Activated CD8-positive, alpha-beta memory T cell treated with anti-CD3 and anti-CD28 coated beads for 36 hours (primary cell): ENCODE measurements around the gene CDK5. TPM values are rescaled to one million over a fixed set of nuclear protein-coding genes. Genes with fewer than 3 reads are reported as not detected.

Experiments used
- CTCF ChIA-PET: fragments of 350-600 bp; sonication (Branson Sonifier 250); formaldehyde crosslinking; loops from one replicate; lab custom pipeline; 2021; ENCODE audit warnings: antibody characterized with exemption; lab: Charles Lee
- POLR2A ChIA-PET: fragments of 350-600 bp; sonication (Branson Sonifier 250); formaldehyde crosslinking; loops from one replicate; lab custom pipeline; 2021; ENCODE audit warnings: antibody characterized with exemption; lab: Charles Lee
- total RNA-seq, 2 experiments: library from RNA; stranded (reverse); gene quantifications; one replicate each; pipeline ENCODE4 v1.2.3, GENCODE V29; 2021

The CDK5 gene
- total RNA-seq, 2 experiments from 2014 or later, result 19.0 to 21.2 TPM

DNA sequence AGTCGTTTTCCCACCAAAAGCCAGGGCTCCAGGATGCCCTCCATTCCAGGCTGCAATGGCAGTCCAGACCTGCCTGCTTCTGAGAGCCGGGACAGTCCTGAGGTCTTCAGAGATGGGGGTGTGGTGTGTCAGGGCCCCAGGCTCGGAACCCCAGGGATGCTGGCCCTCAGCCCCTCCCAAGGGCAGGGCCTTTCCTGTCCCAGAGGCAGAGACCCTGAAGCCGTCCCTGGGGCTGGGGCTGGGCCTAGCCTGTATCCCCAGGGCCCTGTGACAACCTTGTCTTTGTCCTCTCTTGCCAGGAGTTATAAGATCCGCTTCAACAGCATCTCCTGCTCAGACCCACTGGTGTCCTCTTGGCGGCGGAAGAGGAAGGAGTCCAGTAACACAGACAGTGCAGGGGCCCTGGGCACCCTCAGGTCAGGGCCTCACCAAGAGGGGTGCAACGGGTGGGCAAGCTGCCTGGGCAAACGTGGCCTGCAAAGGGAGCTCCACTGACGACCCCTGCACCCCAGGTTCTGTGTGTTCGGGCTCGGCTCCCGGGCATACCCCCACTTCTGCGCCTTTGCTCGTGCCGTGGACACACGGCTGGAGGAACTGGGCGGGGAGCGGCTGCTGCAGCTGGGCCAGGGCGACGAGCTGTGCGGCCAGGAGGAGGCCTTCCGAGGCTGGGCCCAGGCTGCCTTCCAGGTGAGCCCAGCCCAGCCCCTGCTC lies 51.0 kb downstream of the CDK5 start:
- ChIA-PET POLR2A (no interaction called here), CTCF (interaction anchor here (1.3 to 4.4 kb wide), 2 partner anchors 12 to 44 kb away, joined by 4 to 38 read pairs; no protein-coding TSS in a partner anchor)

DNA sequence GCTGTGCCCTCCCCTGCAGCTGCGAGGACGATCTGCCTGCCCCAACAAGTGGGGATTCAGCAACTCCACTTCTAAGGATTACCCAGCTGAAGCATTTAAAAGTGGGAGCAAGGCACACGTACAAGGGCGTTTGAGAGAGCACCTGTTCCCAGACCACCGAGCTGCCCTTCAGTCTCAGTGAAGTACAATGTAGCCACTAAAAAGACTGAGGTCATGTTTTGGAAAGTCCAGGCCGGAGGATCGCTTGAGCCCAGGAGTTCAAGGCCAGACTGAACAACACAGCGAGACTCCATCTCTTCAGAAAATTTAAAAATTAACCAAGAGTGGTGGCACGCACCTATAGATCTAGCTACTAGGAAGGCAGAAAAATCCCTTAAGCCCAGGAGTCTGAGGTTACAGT lies 52.1 kb downstream of the CDK5 start:
- POLR2A ChIA-PET, result no interaction called here
- CTCF ChIA-PET, result interaction anchor here (0.8 to 1.5 kb wide), 3 partner anchors 16 to 36 kb away, joined by 3 read pairs; no protein-coding TSS in a partner anchor

Other genes starting within 250 kb of the CDK5 start
- gene AOC1, start 205.4 kb downstream of the CDK5 start, total RNA-seq, result not detected
- gene KCNH2, start 79.6 kb downstream of the CDK5 start, total RNA-seq, result under 1 TPM; 0.11 to 0.13 TPM
- 1 to 10 TPM; 9.1 to 9.7 TPM for gene NOS3, start 66.9 kb downstream of the CDK5 start, total RNA-seq
- 1 to 10 TPM; 6.3 to 7.7 TPM for gene ATG9B, start 33.4 kb downstream of the CDK5 start, total RNA-seq
- 10 to 100 TPM; 55.8 to 56.4 TPM for gene ABCB8, start 29.4 kb downstream of the CDK5 start, total RNA-seq
- 1 to 10 TPM; 2.9 to 3.6 TPM for gene ASIC3, start 9.4 kb downstream of the CDK5 start, total RNA-seq
- 100 to 1,000 TPM; 118 to 120 TPM for gene SLC4A2, start 1.7 kb upstream of the CDK5 start, total RNA-seq
- gene FASTK, start 22.9 kb upstream of the CDK5 start, total RNA-seq, result 10 to 100 TPM; 78.3 to 84.4 TPM
- 10 to 100 TPM; 77.4 to 79.7 TPM for gene TMUB1, start 25.6 kb upstream of the CDK5 start, total RNA-seq
- 10 to 100 TPM; 41.2 to 48.5 TPM for gene AGAP3, start 28.6 kb upstream of the CDK5 start, total RNA-seq
- gene GBX1, start 109.8 kb upstream of the CDK5 start, total RNA-seq, result not detected
- not detected for gene ASB10, start 129.4 kb upstream of the CDK5 start, total RNA-seq
- gene H2BK1, start 152.6 kb upstream of the CDK5 start, total RNA-seq, result not detected
- 10 to 100 TPM; 86.5 to 96.8 TPM for gene ABCF2, start 169.3 kb upstream of the CDK5 start, total RNA-seq
- gene CHPF2, start 174.6 kb upstream of the CDK5 start, total RNA-seq, result 10 to 100 TPM; 34.4 to 35.0 TPM
- 1 to 10 TPM; 1.3 to 2.9 TPM for gene SMARCD3, start 190.8 kb upstream of the CDK5 start, total RNA-seq